Left lung (tissue), 10 donors: ENCODE data around the gene TNFRSF14. TPM values are rescaled to one million over a fixed set of nuclear protein-coding genes. Genes with fewer than 3 reads are reported as not detected.

ENCODE experiments used
- ATAC-seq: fragments of 200-7000 bp; cut with Tn5 transposase; one replicate; pipeline ENCODE4 v1.9.1; 2020; ENCODE audit warnings: moderate library complexity
- DNase-seq, 4 donors: peaks; one replicate each; pipeline ENCODE4 v3.0.0-alpha.2; 2013 to 2020
- H3K27ac ChIP-seq, 2 donors: fragments of 200-600 bp; sonication (generic) in 1 of 2; one replicate each; pipeline versions ENCODE4 v1.5.0 to v1.8.0; 2020 to 2021
- H3K27me3 ChIP-seq, 2 donors: fragments of 200-600 bp; sonication (generic) in 1 of 2; one replicate each; pipeline versions ENCODE4 v1.5.0 to v1.8.0; 2020 to 2021
- H3K36me3 ChIP-seq, 2 donors: fragments of 200-600 bp; sonication (generic) in 1 of 2; one replicate each; pipeline versions ENCODE4 v1.5.0 to v1.8.0; 2020 to 2021
- H3K4me1 ChIP-seq, 2 donors: fragments of 200-600 bp; one replicate each; pipeline ENCODE4 v1.8.0; 2021
- H3K4me3 ChIP-seq, 2 donors: fragments of 200-600 bp; sonication (generic) in 1 of 2; one replicate each; pipeline versions ENCODE4 v1.5.0 to v1.8.0; 2020 to 2021; ENCODE audit warnings: mild to moderate bottlenecking in 1 of 2
- H3K9me3 ChIP-seq, 2 donors: fragments of 200-600 bp; sonication (generic) in 1 of 2; one replicate each; pipeline versions ENCODE4 v1.5.0 to v1.8.0; 2020 to 2021
- intact Hi-C, 2 donors: fragments of 100-400 bp; cut with DNase I; formaldehyde crosslinking; loops; one replicate each; pipeline versions ENCODE4 v1.11.2 to v1.14.2; 2022
- polyA plus RNA-seq, 6 donors: library from polyadenylated mRNA; unstranded; fragments of 120-200 nt; gene quantifications; one replicate each; pipeline ENCODE4 v1.2.1, GENCODE V29; 2013; ENCODE audit not compliant: insufficient read length in 6 of 6
- total RNA-seq, 2 donors: library from RNA; stranded (reverse); fragmentation: NEBNext Ultra II Directional; extraction: Animal tissue kit (Norgen Biotek cat#: 25700); gene quantifications; one replicate each; pipeline ENCODE4 v1.2.1, GENCODE V29; 2021
- TF ChIP-seq, protein P1 (sequence below), 2 donors: fragments of 200-600 bp; sonication (generic) in 1 of 2; IDR thresholded peaks; one replicate each; pipeline versions ENCODE4 v1.5.0 to v1.8.0; 2021; ENCODE audit warnings: antibody characterized with exemption in 2 of 2
- donor health status: DM: no; HTN: yes; CAD: no.
- donor health status: DM: no; HTN: no; CAD: no.

Gene TNFRSF14
- total and polyA plus RNA-seq, 8 donors: 24.2 to 109 (median 30.3) TPM

DNA sequence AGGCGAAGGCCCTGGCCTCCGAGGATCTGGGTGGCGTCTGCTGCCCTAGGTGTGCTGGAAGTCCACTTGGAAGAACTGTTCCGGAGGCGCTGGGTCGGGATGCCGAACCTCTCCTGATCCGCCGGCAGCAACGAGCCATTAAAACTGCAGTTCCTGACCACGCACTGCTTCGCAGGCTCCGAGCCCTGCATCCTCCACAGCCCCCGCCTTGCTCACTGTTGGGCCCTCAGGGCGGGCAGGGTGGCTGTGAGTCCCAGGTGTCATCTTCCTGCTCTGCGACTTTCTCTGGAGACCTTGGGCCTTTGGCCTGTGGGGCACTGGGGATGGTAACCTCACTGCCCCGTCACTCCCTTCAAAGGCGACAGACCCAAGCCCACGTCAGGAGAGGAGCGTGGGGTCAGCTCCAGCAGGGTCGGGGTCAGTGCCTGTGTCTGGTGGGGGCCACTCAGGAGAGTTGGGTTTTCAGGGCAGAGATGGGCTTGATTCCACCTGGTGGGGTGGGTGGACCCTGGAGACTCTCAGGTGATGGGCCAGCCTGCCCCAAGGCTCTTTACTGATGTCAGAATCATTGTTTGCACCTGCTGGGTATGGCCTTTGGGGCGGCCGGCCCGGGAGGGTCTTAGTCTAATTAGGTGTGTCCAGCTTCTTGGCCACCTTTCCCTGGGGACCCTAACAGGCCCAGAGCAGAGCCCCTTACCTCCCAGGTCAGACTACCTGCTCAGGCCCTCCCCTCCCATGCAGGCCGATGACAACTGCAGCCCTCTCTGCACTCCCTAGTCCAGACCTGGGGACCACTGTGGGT, 33.5 kb downstream of the TNFRSF14 start:
- Histone ChIP-seq H3K9me3 (no peaks in the 10 kb centered on the region), H3K4me1 (peaks cover 11 to 40% of the 10 kb centered on the region in 2 donors), H3K27me3 (peaks cover 0 to 10% of the 10 kb centered on the region in 2 donors), H3K27ac (no peak overlapping the region), H3K4me3 (no peak overlapping the region), H3K36me3 (peaks cover 0 to 17% of the 10 kb centered on the region in 2 donors)
- TF ChIP-seq, protein P1, sequence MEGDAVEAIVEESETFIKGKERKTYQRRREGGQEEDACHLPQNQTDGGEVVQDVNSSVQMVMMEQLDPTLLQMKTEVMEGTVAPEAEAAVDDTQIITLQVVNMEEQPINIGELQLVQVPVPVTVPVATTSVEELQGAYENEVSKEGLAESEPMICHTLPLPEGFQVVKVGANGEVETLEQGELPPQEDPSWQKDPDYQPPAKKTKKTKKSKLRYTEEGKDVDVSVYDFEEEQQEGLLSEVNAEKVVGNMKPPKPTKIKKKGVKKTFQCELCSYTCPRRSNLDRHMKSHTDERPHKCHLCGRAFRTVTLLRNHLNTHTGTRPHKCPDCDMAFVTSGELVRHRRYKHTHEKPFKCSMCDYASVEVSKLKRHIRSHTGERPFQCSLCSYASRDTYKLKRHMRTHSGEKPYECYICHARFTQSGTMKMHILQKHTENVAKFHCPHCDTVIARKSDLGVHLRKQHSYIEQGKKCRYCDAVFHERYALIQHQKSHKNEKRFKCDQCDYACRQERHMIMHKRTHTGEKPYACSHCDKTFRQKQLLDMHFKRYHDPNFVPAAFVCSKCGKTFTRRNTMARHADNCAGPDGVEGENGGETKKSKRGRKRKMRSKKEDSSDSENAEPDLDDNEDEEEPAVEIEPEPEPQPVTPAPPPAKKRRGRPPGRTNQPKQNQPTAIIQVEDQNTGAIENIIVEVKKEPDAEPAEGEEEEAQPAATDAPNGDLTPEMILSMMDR (IDR thresholded peaks at IDR 0.05): no peak
- peak in 1 of 4 donors; percentile 75 for DNase-seq
- intact Hi-C loops: no loop called here
- no peak for ATAC-seq

DNA sequence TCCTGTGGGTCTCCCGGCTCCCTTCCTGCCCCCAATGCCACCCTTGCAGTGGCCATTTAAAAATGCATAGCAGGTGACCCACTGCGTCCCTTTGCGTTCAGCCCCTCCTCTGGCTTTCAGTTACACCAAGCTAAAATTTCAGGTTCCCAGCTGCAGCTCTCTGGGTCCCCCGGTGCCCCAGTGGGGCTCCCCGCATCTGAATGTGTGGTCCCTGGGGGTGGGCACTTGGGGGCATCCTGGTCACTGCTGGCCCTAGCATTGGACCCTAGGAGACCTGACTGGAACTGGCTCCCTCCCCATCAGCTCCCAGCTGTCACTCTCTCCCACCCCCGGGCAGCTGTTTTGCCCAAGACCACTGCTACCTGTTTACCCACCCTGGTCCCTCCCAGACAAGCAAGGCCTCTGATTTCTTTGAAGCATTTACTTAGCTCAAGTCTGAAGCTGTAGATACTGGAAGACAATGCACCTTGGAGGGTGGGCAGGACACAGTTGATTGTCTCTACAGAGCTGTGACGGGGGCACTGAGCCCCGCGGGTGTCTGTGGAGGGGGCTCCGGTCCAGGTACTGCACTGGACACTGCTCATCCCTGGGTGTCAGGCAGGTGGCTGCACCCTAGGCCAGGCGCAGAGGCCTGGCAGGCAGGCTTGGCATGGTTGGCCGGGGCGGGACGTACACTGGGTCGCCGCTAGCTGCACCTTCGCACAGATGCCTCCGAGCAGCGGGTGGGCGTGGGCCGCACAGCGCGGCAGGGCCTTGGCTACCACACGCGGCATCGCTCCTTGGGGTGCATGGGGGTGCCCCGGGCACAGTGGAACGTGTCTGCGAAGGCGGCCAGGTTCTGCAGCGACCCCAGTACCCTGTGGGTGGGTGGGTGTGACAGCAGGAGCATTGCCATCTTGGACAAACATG, 34.3 kb downstream of the TNFRSF14 start:
- TF ChIP-seq, protein P1 (IDR thresholded peaks at IDR 0.05): no peak
- Histone ChIP-seq H3K27me3 (peaks cover 0 to 10% of the 10 kb centered on the region in 2 donors), H3K9me3 (no peaks in the 10 kb centered on the region), H3K36me3 (peaks cover 0 to 17% of the 10 kb centered on the region in 2 donors), H3K4me1 (peaks cover 3 to 31% of the 10 kb centered on the region in 2 donors), H3K4me3 (no peak overlapping the region), H3K27ac (no peak overlapping the region)
- DNase-seq: peak in 2 of 4 donors; percentile 29 to 78
- intact Hi-C loops: no loop called here
- no peak for ATAC-seq

DNA sequence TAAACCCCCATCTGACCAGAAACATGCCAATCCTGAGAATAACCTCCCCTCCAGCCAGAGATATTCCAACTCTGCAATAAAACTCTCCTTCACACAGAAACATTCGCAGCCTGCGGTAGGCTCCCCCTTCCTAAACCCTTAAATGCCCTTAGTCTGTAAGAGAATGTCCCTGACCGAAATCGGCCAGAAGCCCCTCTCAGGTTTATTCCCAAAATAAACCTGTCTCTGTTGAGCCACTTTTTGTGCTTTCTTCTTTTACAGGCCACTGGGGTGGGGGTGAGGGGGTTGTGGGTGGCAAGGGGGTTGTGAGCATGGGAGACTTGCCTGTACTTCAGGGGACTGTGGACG, 35.0 kb downstream of the TNFRSF14 start:
- Histone ChIP-seq H3K4me1 (peaks cover 3 to 29% of the 10 kb centered on the region in 2 donors), H3K27ac (no peak overlapping the region), H3K4me3 (no peak overlapping the region), H3K9me3 (no peaks in the 10 kb centered on the region), H3K27me3 (peaks cover 0 to 10% of the 10 kb centered on the region in 2 donors), H3K36me3 (peaks cover 0 to 17% of the 10 kb centered on the region in 2 donors)
- DNase-seq: peak in 1 of 4 donors; percentile 3
- ATAC-seq: no peak
- intact Hi-C loops: no loop called here
- TF ChIP-seq, protein P1 (IDR thresholded peaks at IDR 0.05): no peak

DNA sequence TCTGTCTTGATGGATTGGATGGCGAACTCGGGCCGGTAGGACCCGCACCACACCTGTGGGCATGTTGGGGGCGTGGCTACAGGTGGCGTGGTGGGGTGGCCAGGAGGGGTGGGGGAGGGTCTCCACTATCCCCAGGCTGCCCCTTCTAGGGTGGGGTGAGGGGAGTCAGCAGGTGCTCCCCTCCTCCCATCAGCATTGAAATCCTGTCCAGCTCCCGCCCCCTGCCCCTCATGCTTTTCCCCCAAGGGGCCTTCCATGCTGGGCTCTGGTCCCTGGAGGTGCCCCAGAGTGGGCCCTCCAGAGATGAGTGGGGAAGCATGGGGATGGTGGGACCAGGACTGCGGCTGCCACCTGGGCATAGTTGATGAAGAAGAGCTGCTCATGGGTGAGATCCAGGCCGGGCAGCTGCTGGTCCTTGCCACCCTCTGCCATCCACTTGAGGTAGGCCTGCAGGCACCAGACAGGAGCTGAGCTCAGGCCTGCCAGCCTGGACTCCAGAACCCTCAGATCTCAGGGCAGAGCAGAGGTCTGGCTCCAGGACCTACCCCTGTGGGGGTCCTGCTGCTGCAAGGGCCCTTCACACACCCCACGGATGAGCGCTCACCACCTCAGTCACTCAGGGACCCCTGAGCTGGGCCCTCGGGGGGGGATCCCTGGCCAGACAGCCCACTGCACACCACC, 35.5 kb downstream of the TNFRSF14 start:
- Histone ChIP-seq H3K36me3 (peaks cover 0 to 17% of the 10 kb centered on the region in 2 donors), H3K4me3 (no peak overlapping the region), H3K27ac (no peak overlapping the region), H3K9me3 (no peaks in the 10 kb centered on the region), H3K4me1 (peaks cover 3 to 29% of the 10 kb centered on the region in 2 donors), H3K27me3 (peaks cover 0 to 10% of the 10 kb centered on the region in 2 donors)
- DNase-seq (peak in 2 of 4 donors; percentile 28 to 55), ATAC-seq (no peak)
- intact Hi-C loops: no loop called here
- TF ChIP-seq, protein P1 (IDR thresholded peaks at IDR 0.05): no peak
